Mesenchymal stem cell (in vitro differentiated cells and primary cell): ENCODE measurements around the gene CA10.

Experiments used
- DNase-seq: peaks from one replicate; pipeline ENCODE4 v3.0.0-alpha.2; 2013
- H2AFZ ChIP-seq: one replicate; pipeline ENCODE4 v1.6.1; 2013; ENCODE audit warnings: low read depth, mild to moderate bottlenecking, control low read depth, inconsistent platforms, low read length, moderate library complexity
- H2AK5ac ChIP-seq: 2 replicates; pipeline ENCODE4 v1.6.1; 2013; ENCODE audit warnings: low read length, moderate library complexity, mild to moderate bottlenecking, inconsistent platforms; ENCODE audit not compliant: severe bottlenecking
- H2BK120ac ChIP-seq: one replicate; pipeline ENCODE4 v1.6.1; 2013; ENCODE audit warnings: low read depth, mild to moderate bottlenecking, inconsistent platforms, low read length, moderate library complexity
- H2BK12ac ChIP-seq, 2 experiments: one replicate each; pipeline ENCODE4 v1.6.1; 2013; ENCODE audit warnings: inconsistent platforms in 2 of 2, low read length in 2 of 2, mild to moderate bottlenecking in 2 of 2, moderate library complexity in 2 of 2, control low read depth in 1 of 2
- H2BK15ac ChIP-seq: one replicate; pipeline ENCODE4 v1.6.1; 2013; ENCODE audit warnings: mild to moderate bottlenecking, low read depth, inconsistent platforms; ENCODE audit not compliant: poor library complexity, severe bottlenecking
- H2BK5ac ChIP-seq: 2 replicates; pipeline ENCODE4 v1.6.1; 2013; ENCODE audit warnings: low read depth, mild to moderate bottlenecking, low read length, control low read depth, inconsistent platforms; ENCODE audit not compliant: poor library complexity, severe bottlenecking
- H3K14ac ChIP-seq, 2 experiments: one replicate each; pipeline ENCODE4 v1.6.1; 2013; ENCODE audit warnings: inconsistent platforms in 2 of 2, low read length in 2 of 2, control low read depth in 1 of 2, mild to moderate bottlenecking in 1 of 2, moderate library complexity in 1 of 2
- H3K18ac ChIP-seq, 2 experiments: one replicate each; pipeline ENCODE4 v1.6.1; 2013; ENCODE audit warnings: inconsistent platforms in 2 of 2, low read length in 2 of 2, control low read depth in 1 of 2, low read depth in 1 of 2, mild to moderate bottlenecking in 1 of 2
- H3K23ac ChIP-seq, 2 experiments: one replicate each; pipeline ENCODE4 v1.6.1; 2013; ENCODE audit warnings: inconsistent platforms in 2 of 2, low read length in 2 of 2, mild to moderate bottlenecking in 2 of 2, moderate library complexity in 2 of 2, control low read depth in 1 of 2
- H3K27ac ChIP-seq: 2 replicates; pipeline ENCODE4 v1.5.1; 2013; ENCODE audit warnings: mild to moderate bottlenecking, moderate library complexity, low read length, control low read depth, inconsistent platforms; ENCODE audit not compliant: poor library complexity, severe bottlenecking
- H3K27me3 ChIP-seq, 2 experiments: 2 replicates each; pipeline versions ENCODE4 v1.6.1 to v1.7.0; 2013; ENCODE audit warnings: low read length in 2 of 2, mild to moderate bottlenecking in 2 of 2, moderate library complexity in 2 of 2, control low read depth in 1 of 2, inconsistent platforms in 1 of 2; ENCODE audit not compliant: control insufficient read depth in 1 of 2, insufficient read depth in 1 of 2
- H3K36me3 ChIP-seq, 2 experiments: 2 replicates each; pipeline versions ENCODE4 v1.6.1 to v1.7.0; 2013; ENCODE audit warnings: low read length in 2 of 2, control low read depth in 1 of 2, inconsistent platforms in 1 of 2, low read depth in 1 of 2, mild to moderate bottlenecking in 1 of 2; ENCODE audit not compliant: insufficient read depth in 2 of 2, control insufficient read depth in 1 of 2
- H3K4ac ChIP-seq, 2 experiments: one replicate each; pipeline ENCODE4 v1.6.1; 2013; ENCODE audit warnings: inconsistent platforms in 2 of 2, low read length in 2 of 2, mild to moderate bottlenecking in 2 of 2, moderate library complexity in 2 of 2, control low read depth in 1 of 2, low read depth in 1 of 2
- H3K4me1 ChIP-seq: 2 replicates; pipeline ENCODE4 v1.6.1; 2013; ENCODE audit warnings: low read depth, low read length, control low read depth; ENCODE audit not compliant: control insufficient read depth, insufficient read depth
- H3K4me2 ChIP-seq: 2 replicates; pipeline ENCODE4 v1.6.1; 2013; ENCODE audit warnings: low read length, mild to moderate bottlenecking, inconsistent platforms; ENCODE audit not compliant: poor library complexity, severe bottlenecking
- H3K4me3 ChIP-seq, 2 experiments: 2 replicates each; pipeline versions ENCODE4 v1.5.1 to v1.7.0; 2013; ENCODE audit warnings: low read length in 2 of 2, mild to moderate bottlenecking in 2 of 2, control low read depth in 1 of 2, low read depth in 1 of 2; ENCODE audit not compliant: insufficient read depth in 1 of 2
- H3K79me1 ChIP-seq: replicated peaks from 2 replicates; pipeline ENCODE4 v1.6.1; 2013; ENCODE audit warnings: mild to moderate bottlenecking, control low read depth, low read length, inconsistent platforms; ENCODE audit not compliant: poor library complexity, severe bottlenecking
- H3K9ac ChIP-seq: 2 replicates; pipeline ENCODE4 v1.7.0; 2013; ENCODE audit warnings: mild to moderate bottlenecking, low read length, moderate library complexity
- H3K9me3 ChIP-seq: 2 replicates; pipeline ENCODE4 v1.7.0; 2013; ENCODE audit warnings: mild to moderate bottlenecking, low read length; ENCODE audit not compliant: control insufficient read depth
- H4K8ac ChIP-seq: one replicate; pipeline ENCODE4 v1.6.1; 2013; ENCODE audit warnings: inconsistent platforms, mild to moderate bottlenecking, low read length, moderate library complexity
- H4K91ac ChIP-seq: one replicate; pipeline ENCODE4 v1.6.1; 2013; ENCODE audit warnings: mild to moderate bottlenecking, low read length, inconsistent platforms
- WGBS: methylation state at CpG from one replicate; pipeline ENCODE4 v1.1.7; 2013; ENCODE audit warnings: mixed read lengths; 5-methylcytosine and 5-hydroxymethylcytosine counted together

Gene CA10

GRCh38 chr17:52032454-52032853, 126.1 kb downstream of the CA10 start:
- no peak overlapping the region for H3K18ac ChIP-seq
- no peak overlapping the region for H3K4me3 ChIP-seq
- H2BK120ac ChIP-seq = no peak overlapping the region
- H3K79me1 ChIP-seq = no peaks in the 10 kb centered on the region
- DNase-seq = no peak
- no peak overlapping the region for H3K23ac ChIP-seq
- H4K91ac ChIP-seq = no peak overlapping the region
- H3K4me2 ChIP-seq = no peak overlapping the region
- WGBS = 66% methylated on average over 3 of the region's 3 CpGs
- no peaks in the 10 kb centered on the region for H3K4me1 ChIP-seq
- no peak overlapping the region for H2BK5ac ChIP-seq
- no peak overlapping the region for H2AK5ac ChIP-seq
- H2BK12ac ChIP-seq = no peak overlapping the region
- no peak overlapping the region for H4K8ac ChIP-seq
- no peaks in the 10 kb centered on the region for H3K27me3 ChIP-seq
- H3K9me3 ChIP-seq = no peaks in the 10 kb centered on the region
- H3K4ac ChIP-seq = no peak overlapping the region
- no peak overlapping the region for H3K9ac ChIP-seq
- H3K14ac ChIP-seq = no peak overlapping the region
- H3K27ac ChIP-seq = no peak overlapping the region
- H3K36me3 ChIP-seq = no peaks in the 10 kb centered on the region
- H2AFZ ChIP-seq = no peak overlapping the region
- no peak overlapping the region for H2BK15ac ChIP-seq

GRCh38 chr17:52030052-52030451, 128.5 kb downstream of the CA10 start:
- Histone ChIP-seq H3K36me3 (no peaks in the 10 kb centered on the region), H2BK15ac (no peak overlapping the region), H3K27ac (no peak overlapping the region), H3K18ac (no peak overlapping the region), H3K9ac (no peak overlapping the region), H3K79me1 (no peaks in the 10 kb centered on the region), H3K4me3 (no peak overlapping the region), H3K4me1 (peaks cover 2% of the 10 kb centered on the region), H4K8ac (no peak overlapping the region), H2AFZ (no peak overlapping the region), H2BK5ac (no peak overlapping the region), H2BK120ac (no peak overlapping the region), H4K91ac (no peak overlapping the region), H3K9me3 (no peaks in the 10 kb centered on the region), H3K4ac (no peak overlapping the region), H3K14ac (no peak overlapping the region), H3K4me2 (peak overlapping the region; percentile 16), H3K27me3 (no peaks in the 10 kb centered on the region), H3K23ac (no peak overlapping the region), H2AK5ac (no peak overlapping the region), H2BK12ac (no peak overlapping the region)
- WGBS = 66% methylated on average over 3 of the region's 3 CpGs
- no peak for DNase-seq

- Histone ChIP-seq H2BK15ac (no peak overlapping the region), H3K23ac (no peak overlapping the region), H3K9me3 (no peaks in the 10 kb centered on the region)
Observed at GRCh38 chr17:52027620-52028295, 130.8 kb downstream of the CA10 start.

GRCh38 chr17:52027081-52027480, 131.4 kb downstream of the CA10 start:
- H3K36me3 ChIP-seq = no peaks in the 10 kb centered on the region
- DNase-seq = no peak
- H3K4me3 ChIP-seq = peak overlapping the region in 1 of 2 experiments; percentile 21
- H2BK12ac ChIP-seq = no peak overlapping the region
- no peak overlapping the region for H2BK15ac ChIP-seq
- no peak overlapping the region for H2AK5ac ChIP-seq
- H3K4me1 ChIP-seq = peaks cover 2% of the 10 kb centered on the region
- no peaks in the 10 kb centered on the region for H3K27me3 ChIP-seq
- peak overlapping the region; percentile 28 for H3K27ac ChIP-seq
- no peak overlapping the region for H3K18ac ChIP-seq
- H2BK120ac ChIP-seq = no peak overlapping the region
- no peak overlapping the region for H3K4ac ChIP-seq
- no peak overlapping the region for H3K9ac ChIP-seq
- H4K8ac ChIP-seq = no peak overlapping the region
- H2BK5ac ChIP-seq = no peak overlapping the region
- 100% methylated on average over 1 of the region's 2 CpGs for WGBS
- H2AFZ ChIP-seq = no peak overlapping the region
- H3K14ac ChIP-seq = no peak overlapping the region
- no peak overlapping the region for H3K23ac ChIP-seq
- H3K79me1 ChIP-seq = no peaks in the 10 kb centered on the region
- peaks cover 4% of the 10 kb centered on the region for H3K9me3 ChIP-seq
- H3K4me2 ChIP-seq = no peak overlapping the region
- no peak overlapping the region for H4K91ac ChIP-seq

More at GRCh38 chr17:52027620-52028295, 130.8 kb downstream of the CA10 start:
- H4K8ac ChIP-seq = no peak overlapping the region
- no peak overlapping the region for H3K14ac ChIP-seq
- peak overlapping the region in 1 of 2 experiments; percentile 21 for H3K4me3 ChIP-seq
- H3K27ac ChIP-seq = peak overlapping the region; percentile 47
- H2AFZ ChIP-seq = no peak overlapping the region
- no peak overlapping the region for H2AK5ac ChIP-seq
- H3K79me1 ChIP-seq = no peaks in the 10 kb centered on the region
- peaks cover 2% of the 10 kb centered on the region for H3K4me1 ChIP-seq
- H3K9ac ChIP-seq = no peak overlapping the region
- H3K27me3 ChIP-seq = no peaks in the 10 kb centered on the region
- H3K18ac ChIP-seq = no peak overlapping the region
- peak; percentile 55 for DNase-seq
- peak overlapping the region; percentile 35 for H3K4me2 ChIP-seq
- H2BK5ac ChIP-seq = no peak overlapping the region
- H4K91ac ChIP-seq = no peak overlapping the region
- no peak overlapping the region for H2BK120ac ChIP-seq
- no peak overlapping the region for H2BK12ac ChIP-seq
- H3K4ac ChIP-seq = no peak overlapping the region
- H3K36me3 ChIP-seq = no peaks in the 10 kb centered on the region
